VCaP (cell line): Measurements from ENCODE around the gene CR2.

Experiments
- H3K27ac ChIP-seq: fragments of 450-650 bp; 2 replicates; pipeline ENCODE4 v1.5.1; 2017
- TF ChIP-seq, protein P1 (sequence below): fragments of 450-650 bp; conservative IDR thresholded peaks from 2 replicates; pipeline ENCODE4 v1.5.1; 2017; ENCODE audit warnings: mild to moderate bottlenecking, moderate library complexity

Gene CR2

DNA sequence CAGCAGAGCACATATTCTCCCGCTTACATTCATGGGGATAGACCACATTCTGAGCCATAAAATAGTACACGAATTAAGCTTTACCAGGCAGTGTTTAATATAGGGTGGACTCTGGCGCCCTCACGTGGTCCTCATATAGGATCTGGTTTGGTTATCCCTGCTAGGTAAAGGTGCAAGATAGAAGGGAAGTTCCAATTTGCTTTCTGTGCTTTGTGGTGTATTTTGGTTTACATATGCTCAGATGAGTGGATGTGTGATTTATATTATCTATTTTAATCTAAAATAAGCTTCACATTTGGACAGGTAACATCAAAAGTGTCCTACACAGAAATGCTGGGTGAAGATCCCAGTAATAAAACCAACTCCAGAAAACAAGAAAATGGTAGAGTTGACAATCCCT, 45.4 kb downstream of the CR2 start:
- TF ChIP-seq, protein P1, sequence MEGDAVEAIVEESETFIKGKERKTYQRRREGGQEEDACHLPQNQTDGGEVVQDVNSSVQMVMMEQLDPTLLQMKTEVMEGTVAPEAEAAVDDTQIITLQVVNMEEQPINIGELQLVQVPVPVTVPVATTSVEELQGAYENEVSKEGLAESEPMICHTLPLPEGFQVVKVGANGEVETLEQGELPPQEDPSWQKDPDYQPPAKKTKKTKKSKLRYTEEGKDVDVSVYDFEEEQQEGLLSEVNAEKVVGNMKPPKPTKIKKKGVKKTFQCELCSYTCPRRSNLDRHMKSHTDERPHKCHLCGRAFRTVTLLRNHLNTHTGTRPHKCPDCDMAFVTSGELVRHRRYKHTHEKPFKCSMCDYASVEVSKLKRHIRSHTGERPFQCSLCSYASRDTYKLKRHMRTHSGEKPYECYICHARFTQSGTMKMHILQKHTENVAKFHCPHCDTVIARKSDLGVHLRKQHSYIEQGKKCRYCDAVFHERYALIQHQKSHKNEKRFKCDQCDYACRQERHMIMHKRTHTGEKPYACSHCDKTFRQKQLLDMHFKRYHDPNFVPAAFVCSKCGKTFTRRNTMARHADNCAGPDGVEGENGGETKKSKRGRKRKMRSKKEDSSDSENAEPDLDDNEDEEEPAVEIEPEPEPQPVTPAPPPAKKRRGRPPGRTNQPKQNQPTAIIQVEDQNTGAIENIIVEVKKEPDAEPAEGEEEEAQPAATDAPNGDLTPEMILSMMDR: peak; percentile 82
- H3K27ac ChIP-seq: no peak overlapping the region

DNA sequence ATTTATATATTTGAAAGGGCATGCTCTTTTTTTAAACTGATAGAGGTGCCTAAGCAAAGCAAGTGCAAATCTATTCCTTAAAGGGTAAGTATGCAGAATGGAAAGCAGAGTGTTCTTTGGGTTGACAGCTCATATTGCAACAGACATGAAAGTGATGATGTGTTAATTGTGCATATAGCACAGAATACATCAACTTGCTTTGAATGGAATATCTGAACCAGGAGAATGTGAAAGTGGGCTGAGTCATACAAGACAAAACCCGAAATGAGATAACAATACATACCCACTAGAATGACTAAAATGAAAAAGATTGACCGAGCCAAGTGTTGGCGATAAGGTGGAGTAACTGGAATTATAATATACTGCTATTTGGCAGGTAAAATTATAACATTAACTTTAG, 46.2 kb downstream of the CR2 start:
- H3K27ac ChIP-seq: no peak overlapping the region
- TF ChIP-seq, protein P1: no peak

DNA sequence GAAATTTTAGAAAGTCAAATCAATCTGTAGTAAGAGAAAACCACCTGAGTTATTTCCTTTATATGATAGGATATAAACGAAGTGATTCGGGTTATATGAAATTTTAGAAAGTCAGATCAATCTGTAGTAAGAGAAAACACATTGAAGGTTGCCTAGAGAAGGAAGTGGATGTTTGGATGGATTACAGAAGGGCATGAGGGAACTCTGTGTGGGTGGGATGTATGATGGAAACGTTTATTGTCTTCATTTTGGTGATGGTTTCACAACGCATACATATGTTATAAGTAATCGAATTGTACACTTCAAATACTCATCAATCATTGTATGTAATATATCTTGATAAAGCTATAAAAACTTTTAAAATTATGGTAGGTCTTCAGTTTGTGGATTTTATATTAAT, 46.9 kb downstream of the CR2 start:
- TF ChIP-seq, protein P1: no peak
- H3K27ac ChIP-seq: no peak overlapping the region

DNA sequence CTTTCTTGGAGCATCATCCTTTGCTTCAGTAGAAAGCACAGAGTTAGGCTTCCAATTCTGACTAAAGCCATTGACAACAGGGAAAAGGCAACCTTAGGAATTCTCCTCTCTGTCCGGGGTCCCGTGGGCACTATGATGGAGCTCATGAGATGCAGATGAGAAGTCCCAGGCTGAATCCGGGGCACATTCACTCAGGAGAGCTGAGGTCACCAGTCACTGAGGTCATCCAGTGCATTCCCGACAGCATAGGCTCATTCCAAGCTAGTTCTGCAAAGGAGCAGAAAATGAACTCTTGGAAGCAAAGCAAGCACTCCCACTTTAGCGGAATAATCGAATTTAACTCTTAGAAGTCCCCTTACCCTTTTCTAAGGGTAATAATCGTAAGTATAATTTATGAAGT, 48.6 kb downstream of the CR2 start:
- no peak overlapping the region for H3K27ac ChIP-seq
- TF ChIP-seq, protein P1: no peak

DNA sequence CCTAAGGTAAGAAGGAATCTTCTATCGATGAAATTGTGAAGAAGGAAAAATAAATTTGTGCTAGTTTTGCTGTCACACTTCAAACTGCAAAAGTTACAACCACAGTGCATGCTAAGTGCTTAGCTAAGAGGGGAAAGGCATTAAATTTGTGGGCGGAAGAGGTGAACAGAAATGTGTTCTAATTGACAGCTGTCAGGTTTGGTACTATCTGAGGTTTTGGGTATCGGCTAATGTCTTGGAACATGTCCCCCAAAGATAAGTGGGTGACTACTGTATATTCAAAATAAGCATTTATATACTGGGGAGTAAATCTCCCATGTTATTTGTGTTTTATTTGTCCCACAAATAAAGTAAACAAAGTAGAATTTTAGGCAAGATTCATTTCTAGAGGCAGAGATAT, 49.8 kb downstream of the CR2 start:
- no peak overlapping the region for H3K27ac ChIP-seq
- TF ChIP-seq, protein P1: no peak

DNA sequence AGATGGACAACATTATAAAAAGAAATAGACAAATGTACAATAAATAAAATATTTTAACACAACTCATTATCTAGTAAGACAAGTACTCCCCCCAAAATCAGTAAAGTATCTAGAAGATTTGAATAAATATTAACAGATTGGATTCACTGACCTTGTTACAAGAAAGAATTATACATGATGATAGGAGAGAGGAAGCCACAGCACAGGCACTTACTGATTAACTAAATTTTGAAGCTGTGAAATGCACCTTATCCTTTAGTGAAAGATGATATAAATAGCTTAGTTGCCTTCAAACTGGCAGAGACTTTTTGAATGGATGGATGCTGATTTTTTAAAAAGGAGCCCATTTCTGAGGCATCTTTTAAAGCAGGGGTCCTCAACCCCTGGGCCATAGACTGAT, 50.3 kb downstream of the CR2 start:
- no peak overlapping the region for H3K27ac ChIP-seq
- TF ChIP-seq, protein P1: no peak

DNA sequence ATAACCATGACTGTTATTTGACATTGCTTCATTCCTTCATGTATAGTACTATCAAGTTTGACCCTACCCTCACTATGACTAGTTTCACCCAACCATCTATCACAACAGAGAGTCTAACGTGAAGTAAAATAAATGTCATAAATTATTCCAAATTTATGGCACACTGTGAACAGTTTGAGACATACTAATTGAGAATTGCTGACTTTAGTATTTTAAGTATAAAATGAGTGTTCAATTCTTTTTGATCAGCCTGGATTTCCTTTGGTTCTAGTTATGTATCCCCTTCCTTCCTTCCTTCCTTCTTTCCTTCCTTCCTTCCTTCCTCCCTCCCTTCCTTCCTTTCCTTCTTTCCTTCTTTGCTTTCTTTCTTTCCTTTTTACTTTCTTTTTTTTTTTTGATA, 56.3 kb downstream of the CR2 start:
- TF ChIP-seq, protein P1: no peak
- no peak overlapping the region for H3K27ac ChIP-seq

DNA sequence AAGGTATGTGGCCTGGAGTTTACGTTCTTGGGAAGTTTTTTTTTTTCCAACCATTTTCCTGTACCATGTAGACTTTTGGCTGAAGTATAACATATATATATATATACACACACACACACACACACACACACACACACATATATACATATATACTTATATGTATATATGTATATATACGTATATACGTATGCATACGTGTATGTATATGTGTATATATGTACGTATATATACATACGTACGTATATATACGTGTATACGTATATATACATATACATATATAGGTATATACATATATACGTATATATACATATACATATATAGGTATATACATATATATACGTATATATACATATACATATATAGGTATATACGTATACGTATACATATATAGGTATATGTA, 60.8 kb downstream of the CR2 start:
- TF ChIP-seq, protein P1: no peak
- no peak overlapping the region for H3K27ac ChIP-seq
